ENCODE data around the gene ZNF668. TPM values are rescaled to one million over a fixed set of nuclear protein-coding genes. Genes with fewer than 3 reads are reported as not detected.
A peak's percentile ranks its signal among the peaks of the same experiment; 100 is the strongest.

Gene ZNF668
- total and polyA plus RNA-seq, 7 donors, result 4.8 to 12.5 (median 6.4) TPM

DNA sequence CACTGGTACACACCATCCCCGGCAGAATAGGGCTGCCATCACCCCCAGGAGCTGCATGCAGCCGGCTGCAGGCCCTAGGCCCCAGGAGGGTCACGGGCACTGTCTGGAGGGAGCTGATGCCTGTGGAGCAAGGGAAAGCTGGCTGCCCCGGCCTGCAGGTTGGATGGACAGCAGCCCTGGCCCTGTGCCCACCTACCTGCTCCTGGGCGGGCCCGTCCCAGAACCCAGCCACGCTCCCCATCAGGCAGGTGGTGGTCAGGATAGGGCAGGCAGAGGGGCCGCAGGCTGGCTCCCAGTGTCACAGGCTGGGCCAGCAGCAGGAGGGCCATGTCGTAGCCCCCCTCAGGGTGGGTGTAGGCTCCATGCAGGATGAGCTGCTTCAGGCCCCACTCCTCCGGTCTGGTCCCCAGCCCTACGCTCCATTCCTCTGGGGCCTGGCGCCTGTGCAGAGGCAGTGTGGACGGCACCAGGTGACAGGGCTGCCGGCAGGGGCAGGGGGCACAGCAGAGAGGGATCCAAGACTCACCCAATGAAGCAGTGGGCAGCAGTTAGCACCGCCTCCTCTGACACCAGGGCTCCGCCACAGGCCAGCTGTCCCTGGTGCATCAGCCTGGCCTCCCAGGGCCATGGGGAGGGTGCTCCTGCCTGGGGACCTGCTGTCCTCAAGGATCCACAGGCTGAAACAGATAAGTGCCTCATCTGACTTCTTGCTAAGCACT is 10.7 kb upstream of the ZNF668 start:
- peak; percentile 61 for DNase-seq
- no peak overlapping the region for H3K4me3 ChIP-seq
- 90 to 93% methylated on average over 16 of the region's 16 CpGs for WGBS, 2 donors
- H3K27ac ChIP-seq, result no peak overlapping the region
- no peak for TF ChIP-seq EP300 (IDR thresholded peaks at IDR 0.05)
- TF ChIP-seq POLR2A (IDR thresholded peaks at IDR 0.05), result no peak
- TF ChIP-seq, protein P1, sequence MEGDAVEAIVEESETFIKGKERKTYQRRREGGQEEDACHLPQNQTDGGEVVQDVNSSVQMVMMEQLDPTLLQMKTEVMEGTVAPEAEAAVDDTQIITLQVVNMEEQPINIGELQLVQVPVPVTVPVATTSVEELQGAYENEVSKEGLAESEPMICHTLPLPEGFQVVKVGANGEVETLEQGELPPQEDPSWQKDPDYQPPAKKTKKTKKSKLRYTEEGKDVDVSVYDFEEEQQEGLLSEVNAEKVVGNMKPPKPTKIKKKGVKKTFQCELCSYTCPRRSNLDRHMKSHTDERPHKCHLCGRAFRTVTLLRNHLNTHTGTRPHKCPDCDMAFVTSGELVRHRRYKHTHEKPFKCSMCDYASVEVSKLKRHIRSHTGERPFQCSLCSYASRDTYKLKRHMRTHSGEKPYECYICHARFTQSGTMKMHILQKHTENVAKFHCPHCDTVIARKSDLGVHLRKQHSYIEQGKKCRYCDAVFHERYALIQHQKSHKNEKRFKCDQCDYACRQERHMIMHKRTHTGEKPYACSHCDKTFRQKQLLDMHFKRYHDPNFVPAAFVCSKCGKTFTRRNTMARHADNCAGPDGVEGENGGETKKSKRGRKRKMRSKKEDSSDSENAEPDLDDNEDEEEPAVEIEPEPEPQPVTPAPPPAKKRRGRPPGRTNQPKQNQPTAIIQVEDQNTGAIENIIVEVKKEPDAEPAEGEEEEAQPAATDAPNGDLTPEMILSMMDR (IDR thresholded peaks at IDR 0.05), result no peak
- TF ChIP-seq POLR2AphosphoS5 (IDR thresholded peaks at IDR 0.05), result no peak
- H3K36me3 ChIP-seq, result peaks cover 18 to 86% (median 27%) of the 10 kb centered on the region in 4 donors
- no peaks in the 10 kb centered on the region for H3K27me3 ChIP-seq
- no peaks in the 10 kb centered on the region for H3K9me3 ChIP-seq
- no peaks in the 10 kb centered on the region for H3K4me1 ChIP-seq
- intact Hi-C loops (cut with DNase I), result no loop called here

DNA sequence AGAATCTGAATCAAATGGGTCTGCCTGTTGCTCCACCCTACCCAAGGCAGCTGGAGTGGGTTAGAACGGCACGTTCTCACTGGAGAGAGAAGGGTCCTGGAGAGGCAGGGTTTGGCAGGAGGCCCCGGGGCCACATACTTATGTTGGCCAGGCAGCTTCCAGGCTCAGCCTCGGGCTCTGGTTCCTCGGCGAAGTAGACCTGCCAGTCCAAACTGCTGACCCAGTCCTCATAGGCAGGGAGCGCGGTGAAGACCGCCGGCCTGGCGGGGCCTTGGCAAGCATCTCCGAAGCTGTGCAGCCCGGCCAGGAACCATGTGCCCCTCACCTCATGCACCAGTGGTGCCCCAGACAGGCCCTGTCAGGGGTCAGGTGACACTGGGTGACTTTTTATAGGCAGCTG is 9.9 kb upstream of the ZNF668 start:
- DNase-seq, result peak; percentile 55
- H3K4me3 ChIP-seq, result no peak overlapping the region
- H3K27me3 ChIP-seq, result no peaks in the 10 kb centered on the region
- 91% methylated on average over 13 of the region's 13 CpGs for WGBS, 2 donors
- TF ChIP-seq EP300 (IDR thresholded peaks at IDR 0.05), result no peak
- TF ChIP-seq, protein P1 (IDR thresholded peaks at IDR 0.05), result no peak
- TF ChIP-seq POLR2AphosphoS5 (IDR thresholded peaks at IDR 0.05), result no peak
- no peak for TF ChIP-seq POLR2A (IDR thresholded peaks at IDR 0.05)
- peaks cover 25 to 88% (median 32%) of the 10 kb centered on the region in 4 donors for H3K36me3 ChIP-seq
- H3K9me3 ChIP-seq, result no peaks in the 10 kb centered on the region
- intact Hi-C loops (cut with DNase I), result no loop called here
- no peaks in the 10 kb centered on the region for H3K4me1 ChIP-seq
- H3K27ac ChIP-seq, result no peak overlapping the region

DNA sequence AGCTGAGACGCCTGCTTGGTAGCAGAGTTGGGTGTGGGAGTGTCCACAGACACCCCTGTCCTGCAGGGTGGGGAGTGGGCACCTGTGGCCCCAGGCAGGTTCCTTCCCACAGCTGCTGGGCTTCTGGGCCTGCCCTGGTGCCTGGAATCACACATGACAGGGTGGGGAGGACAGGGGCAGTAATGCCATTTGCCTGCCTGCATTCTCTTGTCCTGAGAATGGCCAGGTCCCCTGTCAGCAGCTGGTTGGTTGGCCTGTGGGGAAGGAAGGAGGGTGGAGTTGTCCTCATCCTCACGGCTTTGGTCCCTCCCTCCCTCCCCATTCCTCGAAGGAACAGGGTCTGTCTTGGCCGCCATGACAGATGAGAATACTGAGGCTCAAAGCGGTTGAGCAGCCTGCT is 9.5 kb upstream of the ZNF668 start:
- no peaks in the 10 kb centered on the region for H3K4me1 ChIP-seq
- H3K36me3 ChIP-seq, result peaks cover 29 to 92% (median 34%) of the 10 kb centered on the region in 4 donors
- 71 to 74% methylated on average over 5 of the region's 5 CpGs for WGBS, 2 donors

DNA sequence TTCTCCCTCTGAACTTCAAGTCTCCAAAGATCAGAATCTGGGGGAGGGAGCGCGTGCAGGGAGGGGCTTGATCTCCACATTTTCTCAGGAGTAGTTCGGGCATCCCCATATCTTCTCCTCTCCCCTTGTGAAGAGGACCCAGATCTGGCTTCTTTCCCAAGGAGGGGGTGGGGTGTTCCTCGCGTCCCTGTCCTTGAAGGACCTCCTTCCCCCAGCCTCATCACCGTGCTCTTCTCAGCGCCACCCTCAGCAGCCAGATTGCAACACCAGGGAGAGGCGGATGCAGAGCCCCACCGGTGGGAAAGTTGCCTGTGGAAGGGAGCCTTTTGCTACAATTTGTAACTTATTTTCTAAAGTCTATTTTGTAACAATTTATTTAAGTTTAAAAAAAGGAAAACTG is 9.0 kb upstream of the ZNF668 start:
- WGBS, 2 donors, result 84 to 86% methylated on average over 9 of the region's 9 CpGs
- DNase-seq, result peak; percentile 62
- TF ChIP-seq EP300 (IDR thresholded peaks at IDR 0.05) (no peak), POLR2AphosphoS5 (IDR thresholded peaks at IDR 0.05) (no peak), POLR2A (IDR thresholded peaks at IDR 0.05) (no peak)
- TF ChIP-seq, protein P1 (IDR thresholded peaks at IDR 0.05), result no peak
- no peaks in the 10 kb centered on the region for H3K9me3 ChIP-seq
- H3K36me3 ChIP-seq, result peaks cover 34 to 93% (median 39%) of the 10 kb centered on the region in 4 donors
- H3K27ac ChIP-seq, result no peak overlapping the region
- H3K27me3 ChIP-seq, result no peaks in the 10 kb centered on the region
- no peak overlapping the region for H3K4me3 ChIP-seq
- intact Hi-C loops (cut with DNase I), result no loop called here
- H3K4me1 ChIP-seq, result no peaks in the 10 kb centered on the region

More for the DNA sequence above, 9.5 kb upstream of the ZNF668 start:
- intact Hi-C loops (cut with DNase I), result no loop called here
- no peak for DNase-seq
- TF ChIP-seq, protein P1 (IDR thresholded peaks at IDR 0.05), result no peak
- TF ChIP-seq POLR2A (IDR thresholded peaks at IDR 0.05) (no peak), POLR2AphosphoS5 (IDR thresholded peaks at IDR 0.05) (no peak), EP300 (IDR thresholded peaks at IDR 0.05) (no peak)
- Histone ChIP-seq H3K27ac (no peak overlapping the region), H3K27me3 (no peaks in the 10 kb centered on the region), H3K4me3 (no peak overlapping the region), H3K9me3 (no peaks in the 10 kb centered on the region)

Measured in sigmoid colon (tissue), 7 donors.